A673 (cell line): Measurements from ENCODE around the gene VEGFB. TPM values are rescaled to one million over a fixed set of nuclear protein-coding genes. Genes with fewer than 3 reads are reported as not detected.

Source experiments
- BruUV-seq: library from RNA; stranded (reverse); fragments of 400-500 nt; replicated peaks from 2 replicates; lab custom pipeline; 2021; lab: Mats Ljungman, UMichigan
- CTCF ChIA-PET: fragments of 300-600 bp; sonication (Branson Sonifier 250); formaldehyde crosslinking; loops from one replicate; lab custom pipeline; 2022; ENCODE audit warnings: antibody characterized with exemption; lab: Charles Lee
- POLR2A ChIA-PET: fragments of 300-600 bp; sonication (Branson Sonifier 250); formaldehyde crosslinking; loops from one replicate; lab custom pipeline; 2022; ENCODE audit warnings: antibody characterized with exemption; ENCODE audit not compliant: low non-redundant PET; lab: Charles Lee
- DNase-seq: peaks from one replicate; pipeline ENCODE4 v3.0.0-alpha.2; 2015; ENCODE audit warnings: low spot score
- H3K27ac ChIP-seq: fragments of 200-600 bp; sonication (generic); 2 replicates; pipeline ENCODE4 v1.5.1; 2016; ENCODE audit warnings: mixed run types, low read depth, mild to moderate bottlenecking, mixed read lengths, antibody characterized with exemption, low read length; ENCODE audit not compliant: poor library complexity, severe bottlenecking
- H3K27me3 ChIP-seq: fragments of 200-600 bp; sonication (generic); replicated peaks from 2 replicates; pipeline ENCODE4 v1.6.1; 2017; ENCODE audit warnings: mixed run types, low read depth, mild to moderate bottlenecking, mixed read lengths, antibody characterized with exemption, low read length; ENCODE audit not compliant: insufficient read depth, poor library complexity
- H3K36me3 ChIP-seq: fragments of 200-600 bp; sonication (generic); 2 replicates; pipeline ENCODE4 v1.6.1; 2016; ENCODE audit warnings: mixed run types, mild to moderate bottlenecking, mixed read lengths, antibody characterized with exemption, low read length; ENCODE audit not compliant: insufficient read depth, poor library complexity, severe bottlenecking
- H3K4me1 ChIP-seq: fragments of 200-600 bp; sonication (generic); 2 replicates; pipeline ENCODE4 v1.6.1; 2017; ENCODE audit warnings: mixed run types, mild to moderate bottlenecking, mixed read lengths, antibody characterized with exemption, low read length; ENCODE audit not compliant: insufficient read depth, poor library complexity, severe bottlenecking
- H3K4me3 ChIP-seq: fragments of 200-600 bp; sonication (generic); 2 replicates; pipeline ENCODE4 v1.5.1; 2016; ENCODE audit warnings: low read depth, mixed run types, mild to moderate bottlenecking, mixed read lengths, low read length; ENCODE audit not compliant: poor library complexity, severe bottlenecking
- H3K9me3 ChIP-seq: fragments of 200-600 bp; sonication (generic); 2 replicates; pipeline ENCODE4 v1.6.1; 2016; ENCODE audit warnings: mixed run types, low read depth, mild to moderate bottlenecking, mixed read lengths, antibody characterized with exemption, low read length; ENCODE audit not compliant: poor library complexity, severe bottlenecking
- EZH2 ChIP-seq: fragments of 200-600 bp; sonication (generic); IDR thresholded peaks from 2 replicates; pipeline ENCODE4 v1.6.1; 2017; ENCODE audit warnings: borderline replicate concordance, low read depth, mild to moderate bottlenecking, mixed read lengths, antibody characterized with exemption, low read length; ENCODE audit not compliant: poor library complexity, severe bottlenecking
- intact Hi-C: fragments of 100-400 bp; cut with micrococcal nuclease; formaldehyde crosslinking; loops from one replicate; pipeline ENCODE4 v1.10.0; 2022; ENCODE audit not compliant: unreplicated experiment
- total RNA-seq: library from RNA; stranded (reverse); gene quantifications from 2 replicates; pipeline ENCODE4 v1.2.3, GENCODE V29; 2021
- TF ChIP-seq, protein P1 (sequence below): fragments of 300-800, 200-600 bp; sonication (generic); conservative IDR thresholded peaks from 2 replicates; pipeline ENCODE4 v1.5.1; 2017; ENCODE audit warnings: low read depth, mild to moderate bottlenecking, antibody characterized with exemption, low read length, moderate library complexity, mixed read lengths

The VEGFB gene
- total RNA-seq, 1 experiment from 2014 or later: 93.3 TPM

DNA sequence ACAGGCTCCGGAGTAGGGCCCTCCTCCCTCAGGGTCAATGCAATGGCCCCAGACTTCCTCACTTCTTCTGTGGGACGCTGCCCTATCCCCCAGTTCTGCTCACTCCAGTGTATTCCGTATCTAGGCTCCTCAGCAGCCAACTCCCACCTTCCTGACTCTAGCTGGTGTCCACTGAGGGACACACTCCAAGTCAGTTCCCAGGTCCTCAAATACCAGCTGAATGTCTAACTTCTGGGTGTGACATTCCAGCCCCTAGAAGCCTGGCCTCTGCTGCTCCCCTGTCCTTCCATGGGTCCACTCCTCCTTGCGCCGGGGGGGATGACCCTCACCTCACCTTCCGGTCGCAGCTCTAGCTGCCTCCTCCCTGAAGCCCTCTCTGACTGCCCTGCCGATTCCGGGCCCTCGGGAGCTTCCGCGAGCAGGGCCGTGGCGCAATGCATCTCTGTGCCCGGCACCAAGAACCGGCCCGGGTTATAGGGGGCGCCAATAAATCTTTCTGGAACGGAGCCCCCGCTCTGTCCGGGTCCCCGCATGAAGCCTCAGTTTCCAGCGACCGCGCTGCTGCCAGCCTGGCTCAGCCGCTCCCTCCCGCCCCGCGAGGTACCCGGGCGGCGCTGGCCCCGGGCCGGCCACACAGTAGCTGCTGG is 34.6 kb downstream of the VEGFB start:
- Histone ChIP-seq H3K4me3 (peak overlapping the region; percentile 78), H3K36me3 (peaks cover 17% of the 10 kb centered on the region), H3K27me3 (no peaks in the 10 kb centered on the region), H3K9me3 (no peaks in the 10 kb centered on the region), H3K4me1 (peaks cover 16% of the 10 kb centered on the region), H3K27ac (peak overlapping the region; percentile 94)
- TF ChIP-seq, protein P1, sequence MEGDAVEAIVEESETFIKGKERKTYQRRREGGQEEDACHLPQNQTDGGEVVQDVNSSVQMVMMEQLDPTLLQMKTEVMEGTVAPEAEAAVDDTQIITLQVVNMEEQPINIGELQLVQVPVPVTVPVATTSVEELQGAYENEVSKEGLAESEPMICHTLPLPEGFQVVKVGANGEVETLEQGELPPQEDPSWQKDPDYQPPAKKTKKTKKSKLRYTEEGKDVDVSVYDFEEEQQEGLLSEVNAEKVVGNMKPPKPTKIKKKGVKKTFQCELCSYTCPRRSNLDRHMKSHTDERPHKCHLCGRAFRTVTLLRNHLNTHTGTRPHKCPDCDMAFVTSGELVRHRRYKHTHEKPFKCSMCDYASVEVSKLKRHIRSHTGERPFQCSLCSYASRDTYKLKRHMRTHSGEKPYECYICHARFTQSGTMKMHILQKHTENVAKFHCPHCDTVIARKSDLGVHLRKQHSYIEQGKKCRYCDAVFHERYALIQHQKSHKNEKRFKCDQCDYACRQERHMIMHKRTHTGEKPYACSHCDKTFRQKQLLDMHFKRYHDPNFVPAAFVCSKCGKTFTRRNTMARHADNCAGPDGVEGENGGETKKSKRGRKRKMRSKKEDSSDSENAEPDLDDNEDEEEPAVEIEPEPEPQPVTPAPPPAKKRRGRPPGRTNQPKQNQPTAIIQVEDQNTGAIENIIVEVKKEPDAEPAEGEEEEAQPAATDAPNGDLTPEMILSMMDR: no peak
- no peak for TF ChIP-seq EZH2
- BruUV-seq: no TSS peak
- CTCF ChIA-PET: interaction anchor here (1.7 kb wide), 1 partner anchor 86 kb away, joined by 4 read pairs; no protein-coding TSS in a partner anchor
- intact Hi-C loops: no loop called here
- POLR2A ChIA-PET: no interaction called here
- no peak for DNase-seq

DNA sequence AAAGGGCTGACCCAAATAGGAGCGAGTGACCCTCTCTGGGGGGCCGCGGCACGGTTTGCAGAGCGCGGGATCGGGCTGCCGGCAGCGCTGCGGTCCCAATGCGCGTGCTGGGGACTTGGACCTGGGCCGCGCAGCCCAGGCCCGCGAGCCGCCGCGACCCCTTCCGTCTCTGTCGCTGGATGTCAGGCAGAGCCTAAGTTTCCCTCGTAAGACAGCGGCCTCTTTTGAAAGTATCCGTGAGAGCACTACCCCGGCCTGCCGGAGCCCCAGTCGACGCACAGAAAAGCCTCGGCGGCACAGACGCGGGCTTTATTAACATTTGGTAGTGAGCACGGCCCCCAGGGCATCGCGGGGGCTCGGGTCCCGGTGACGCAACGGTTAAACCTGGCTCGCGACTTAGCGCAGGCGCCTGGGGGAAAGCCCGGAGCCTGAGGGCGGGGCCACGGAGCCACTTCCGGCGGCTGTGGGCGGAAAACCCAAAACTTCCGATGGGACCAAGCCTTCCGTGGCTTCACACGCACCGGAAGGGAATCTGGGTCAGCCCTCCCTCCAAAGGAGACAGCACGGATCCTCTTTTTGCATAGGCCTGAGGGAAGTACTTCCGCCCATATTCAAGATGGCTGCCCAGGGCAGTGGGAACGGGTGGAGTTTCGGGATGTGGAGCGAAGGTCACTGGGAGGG is 35.3 kb downstream of the VEGFB start:
- H3K27ac ChIP-seq: peak overlapping the region; percentile 94
- TF ChIP-seq EZH2: no peak
- TF ChIP-seq, protein P1: 0 out of 2 replicates have a peak, but pooled peaks have one; percentile 22
- ChIA-PET POLR2A (no interaction called here), CTCF (interaction anchor here (1.0 to 2.7 kb wide), 4 partner anchors 18 to 86 kb away, joined by 4 to 11 read pairs (median 8); no protein-coding TSS in a partner anchor)
- peaks cover 16% of the 10 kb centered on the region for H3K4me1 ChIP-seq
- no peaks in the 10 kb centered on the region for H3K27me3 ChIP-seq
- peaks cover 12% of the 10 kb centered on the region for H3K36me3 ChIP-seq
- H3K9me3 ChIP-seq: no peaks in the 10 kb centered on the region
- DNase-seq: peak; percentile 100
- BruUV-seq: TSS peak; percentile 45
- intact Hi-C loops: loop anchor here (2.0 kb wide), 2 partner anchors 15 to 35 kb away; partner anchors contain the start of genes BAD, ESRRA and GPR137
- H3K4me3 ChIP-seq: peak overlapping the region; percentile 78

DNA sequence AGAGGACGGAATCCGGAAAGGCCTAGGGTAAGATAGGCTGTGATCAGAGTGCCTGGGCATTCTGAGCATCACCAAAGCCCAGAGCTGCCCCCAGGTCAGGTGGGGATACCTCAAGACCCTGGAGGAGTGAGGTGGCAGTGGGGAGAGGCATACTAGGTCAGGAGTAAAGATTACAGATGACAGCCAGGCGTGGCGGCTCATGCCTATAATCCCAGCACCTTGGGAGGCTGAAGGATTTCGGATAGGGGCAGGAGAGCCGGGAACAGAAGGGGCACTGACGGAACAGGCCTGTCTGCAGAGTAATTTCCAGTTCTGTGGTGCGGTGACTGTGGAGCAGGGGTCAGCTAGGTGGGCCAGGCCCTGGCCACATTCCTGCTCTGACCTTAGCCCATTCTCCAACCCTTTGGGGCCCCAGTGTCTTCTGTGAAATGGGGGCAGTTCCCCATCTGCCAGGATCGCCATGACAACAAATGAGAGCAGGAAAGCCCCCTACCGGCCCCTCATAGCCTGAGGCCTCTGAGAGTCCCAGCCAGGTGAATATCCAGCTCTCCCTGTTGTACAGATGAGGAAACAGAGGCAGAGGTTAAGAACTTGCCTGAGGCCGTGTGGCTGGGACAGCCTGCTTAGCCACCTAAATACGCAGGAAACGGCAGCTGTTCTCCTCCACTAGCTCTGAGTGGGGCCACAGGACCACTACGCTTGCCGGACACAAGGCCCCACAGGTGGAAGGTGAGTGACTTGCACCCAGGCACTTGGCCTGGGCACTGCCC is 40.8 kb downstream of the VEGFB start:
- TF ChIP-seq, protein P1: no peak
- TF ChIP-seq EZH2: no peak
- peaks cover 6% of the 10 kb centered on the region for H3K4me1 ChIP-seq
- peak overlapping the region; percentile 40 for H3K27ac ChIP-seq
- no peaks in the 10 kb centered on the region for H3K27me3 ChIP-seq
- BruUV-seq: no TSS peak
- H3K9me3 ChIP-seq: no peaks in the 10 kb centered on the region
- peaks cover 10% of the 10 kb centered on the region for H3K36me3 ChIP-seq
- CTCF ChIA-PET: interaction anchor here (0.7 kb wide), 1 partner anchor 23 kb away, joined by 10 read pairs; no protein-coding TSS in a partner anchor
- intact Hi-C loops: no loop called here
- H3K4me3 ChIP-seq: no peak overlapping the region
- DNase-seq: no peak
- POLR2A ChIA-PET: no interaction called here
